Caco-2 (cell line): ENCODE measurements around the gene APOBEC3F. TPM values are rescaled to one million over a fixed set of nuclear protein-coding genes. Genes with fewer than 3 reads are reported as not detected.
A peak's percentile ranks its signal among the peaks of the same experiment; 100 is the strongest.
"Not testable (repeated sequence)": the region's sequence is repeated elsewhere in the genome, so short reads cannot be mapped to it uniquely, and the experiment has no call there.

Experiments
- BruUV-seq: library from RNA; stranded (reverse); fragments of 400-500 nt; replicated peaks from 2 replicates; lab custom pipeline; 2021; lab: Mats Ljungman, UMichigan
- CTCF ChIA-PET: fragments of 300-600 bp; sonication (Branson Sonifier 250); formaldehyde crosslinking; loops from one replicate; lab custom pipeline; 2022; ENCODE audit warnings: antibody characterized with exemption; lab: Charles Lee
- POLR2A ChIA-PET: fragments of 300-600 bp; sonication (Branson Sonifier 250); formaldehyde crosslinking; loops from one replicate; lab custom pipeline; 2022; ENCODE audit warnings: antibody characterized with exemption; lab: Charles Lee
- DNase-seq, 2 experiments: peaks; one replicate each; pipeline versions ENCODE4 v3.0.0 to v3.0.0-alpha.2; 2020 to 2022
- H3K27me3 ChIP-seq: replicated peaks from 2 replicates; pipeline ENCODE4 v1.6.0; 2011; ENCODE audit warnings: low read length; ENCODE audit not compliant: control insufficient read depth, insufficient read depth
- H3K36me3 ChIP-seq: 2 replicates; pipeline ENCODE4 v1.5.1; 2011; ENCODE audit warnings: low read length; ENCODE audit not compliant: control insufficient read depth, insufficient read depth
- H3K4me1 ChIP-seq: fragments of 250-450 bp; sonication (Bioruptor Pico); 2 replicates; pipeline ENCODE4 v1.5.1; 2020; ENCODE audit warnings: mild to moderate bottlenecking
- H3K4me3 ChIP-seq: 2 replicates; pipeline ENCODE4 v1.5.1; 2011; ENCODE audit warnings: low read depth, mild to moderate bottlenecking, control low read depth, low read length
- H3K9me3 ChIP-seq: fragments of 250-450 bp; sonication (Bioruptor Pico); 2 replicates; pipeline ENCODE4 v1.5.1; 2020; ENCODE audit warnings: mild to moderate bottlenecking, moderate library complexity
- H3K27ac Mint-ChIP-seq: one replicate; pipeline ENCODE4 v1.8.0; 2022; ENCODE audit warnings: mixed read lengths; ENCODE audit not compliant: unreplicated experiment
- H3K27me3 Mint-ChIP-seq: one replicate; pipeline ENCODE4 v1.8.0; 2022; ENCODE audit warnings: mixed read lengths; ENCODE audit not compliant: insufficient read depth, unreplicated experiment
- H3K36me3 Mint-ChIP-seq: one replicate; pipeline ENCODE4 v1.8.0; 2022; ENCODE audit warnings: mild to moderate bottlenecking, mixed read lengths; ENCODE audit not compliant: insufficient read depth, unreplicated experiment
- H3K4me1 Mint-ChIP-seq: one replicate; pipeline ENCODE4 v1.8.0; 2022; ENCODE audit warnings: low read depth, mixed read lengths; ENCODE audit not compliant: unreplicated experiment
- H3K4me3 Mint-ChIP-seq: one replicate; pipeline ENCODE4 v1.8.0; 2022; ENCODE audit warnings: mild to moderate bottlenecking, moderate library complexity, mixed read lengths; ENCODE audit not compliant: unreplicated experiment
- H3K9me3 Mint-ChIP-seq: one replicate; pipeline ENCODE4 v1.8.0; 2022; ENCODE audit warnings: mixed read lengths; ENCODE audit not compliant: unreplicated experiment
- CTCF ChIP-seq, 2 experiments: fragments of 200-600 bp in 1 of 2; IDR thresholded peaks; 1 replicate in 1 of 2; 2 replicates in 1 of 2; pipeline versions ENCODE4 v1.5.1 to v1.8.0; 2011 to 2022; ENCODE audit warnings: antibody characterized with exemption in 1 of 2, control low read depth in 1 of 2, inconsistent platforms in 1 of 2, low read depth in 1 of 2, low read length in 1 of 2, mild to moderate bottlenecking in 1 of 2, moderate library complexity in 1 of 2; ENCODE audit not compliant: insufficient read depth in 1 of 2, severe bottlenecking in 1 of 2, unreplicated experiment in 1 of 2
- intact Hi-C: fragments of 100-400 bp; cut with micrococcal nuclease; formaldehyde crosslinking; loops from one replicate; pipeline ENCODE4 v1.10.0; 2022; ENCODE audit not compliant: unreplicated experiment
- total RNA-seq: library from RNA; stranded (reverse); gene quantifications from 2 replicates; pipeline ENCODE4 v1.2.3, GENCODE V29; 2022

Gene APOBEC3F
- total RNA-seq, 1 experiment from 2014 or later = 7.8 TPM

DNA sequence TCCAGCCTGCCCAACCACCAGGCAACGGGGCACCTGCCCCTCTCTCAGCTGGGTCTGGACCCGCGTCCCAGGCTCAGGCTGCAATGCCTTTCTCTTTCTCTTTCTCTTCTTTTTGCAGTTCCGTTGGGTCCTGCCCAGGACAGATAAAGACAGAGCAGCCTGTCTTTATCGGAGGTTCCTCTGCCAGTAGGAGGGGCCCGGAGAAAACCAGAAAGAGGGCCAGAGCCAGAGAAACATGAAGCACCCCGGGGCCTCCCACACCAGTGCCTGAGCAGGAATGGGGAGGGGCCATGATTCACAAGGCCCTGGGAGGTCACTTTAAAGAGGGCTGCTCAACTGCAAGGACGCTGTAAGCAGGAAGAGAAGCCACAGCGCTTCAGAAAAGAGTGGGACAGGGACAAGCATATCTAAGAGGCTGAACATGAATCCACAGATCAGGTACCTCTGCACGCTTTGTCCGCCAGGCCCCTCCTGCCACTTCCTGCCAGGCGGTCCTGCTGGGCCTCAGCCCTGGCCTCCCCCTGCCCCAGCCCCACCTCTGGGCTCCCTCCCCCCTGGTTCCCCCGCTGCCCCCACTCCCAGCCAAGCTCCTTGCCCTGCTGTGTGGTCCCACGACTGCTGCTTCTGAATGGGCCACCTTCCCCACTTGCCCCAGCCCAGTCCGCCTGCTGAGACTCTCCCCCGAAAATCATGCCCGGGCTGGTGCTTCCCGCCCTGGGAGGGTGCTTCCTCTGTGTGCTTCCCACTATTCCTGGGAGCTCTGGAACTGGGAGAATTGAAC is 26.5 kb upstream of the APOBEC3F start, which contains the start of gene APOBEC3C:
Gene APOBEC3C, plus strand, starts transcription at position 316 of the 781 bp plus-strand sequence. Its CDS starts 106 bp downstream, at position 422.
- H3K27me3 ChIP-seq = no peaks in the 10 kb centered on the region
- H3K36me3 ChIP-seq = no peaks in the 10 kb centered on the region
- H3K4me1 Mint-ChIP-seq = peaks cover 30% of the 10 kb centered on the region
- intact Hi-C loops = loop anchor here (1.0 kb wide), 1 partner anchor 104 kb away; no protein-coding TSS in a partner anchor
- DNase-seq = peak; percentile 81 to 87
- no peaks in the 10 kb centered on the region for H3K27me3 Mint-ChIP-seq
- ChIA-PET POLR2A (no interaction called here), CTCF (interaction anchor here (0.9 kb wide), 2 partner anchors 97 to 144 kb away, joined by 3 to 4 read pairs; no protein-coding TSS in a partner anchor)
- BruUV-seq = TSS peak; percentile 38
- peaks cover 5% of the 10 kb centered on the region for H3K36me3 Mint-ChIP-seq
- H3K4me1 ChIP-seq = peaks cover 21% of the 10 kb centered on the region
- H3K9me3 ChIP-seq = no peaks in the 10 kb centered on the region
- H3K9me3 Mint-ChIP-seq = no peaks in the 10 kb centered on the region
- H3K4me3 ChIP-seq = peak within 1 kb of the TSS; percentile 41
- H3K27ac Mint-ChIP-seq = peak within 1 kb of the TSS; percentile 85
- no peak for TF ChIP-seq CTCF (IDR thresholded peaks at IDR 0.05; ENCODE audit: insufficient read depth in 1 of 2, low read depth in 1 of 2, low read length in 1 of 2, severe bottlenecking in 1 of 2, unreplicated experiment in 1 of 2)
- peak within 1 kb of the TSS; percentile 81 for H3K4me3 Mint-ChIP-seq

- H3K4me1 Mint-ChIP-seq = peaks cover 30% of the 10 kb centered on the region
- H3K9me3 ChIP-seq, H3K27me3 Mint-ChIP-seq, BruUV-seq, DNase-seq, POLR2A ChIA-PET, H3K36me3 Mint-ChIP-seq, H3K27me3 ChIP-seq, H3K36me3 ChIP-seq, H3K9me3 Mint-ChIP-seq: not testable (repeated sequence)
- CTCF ChIA-PET = interaction anchor here (0.9 kb wide), 2 partner anchors 96 to 145 kb away, joined by 3 to 4 read pairs; no protein-coding TSS in a partner anchor
- H3K4me3 Mint-ChIP-seq = peak overlapping the region; percentile 81
- Histone ChIP-seq H3K4me1 (peaks cover 21% of the 10 kb centered on the region), H3K4me3 (peak overlapping the region; percentile 41)
- intact Hi-C loops = loop anchor here (1.0 kb wide), 1 partner anchor 104 kb away; no protein-coding TSS in a partner anchor
- peak overlapping the region; percentile 85 for H3K27ac Mint-ChIP-seq
Measured at GRCh38 chr22:39014723-39015121, 25.9 kb upstream of the APOBEC3F start.

- Histone ChIP-seq H3K36me3 (no peaks in the 10 kb centered on the region), H3K27me3 (no peaks in the 10 kb centered on the region), H3K9me3 (no peaks in the 10 kb centered on the region), H3K4me3 (no peak overlapping the region), H3K4me1 (peaks cover 21% of the 10 kb centered on the region)
- Mint-ChIP-seq H3K4me3 (no peak overlapping the region), H3K9me3 (no peaks in the 10 kb centered on the region), H3K36me3 (peaks cover 5% of the 10 kb centered on the region), H3K27ac (no peak overlapping the region), H3K4me1 (peaks cover 26% of the 10 kb centered on the region), H3K27me3 (no peaks in the 10 kb centered on the region)
- no peak for TF ChIP-seq CTCF (IDR thresholded peaks at IDR 0.05; ENCODE audit: insufficient read depth in 1 of 2, low read depth in 1 of 2, low read length in 1 of 2, severe bottlenecking in 1 of 2, unreplicated experiment in 1 of 2)
- ChIA-PET CTCF (no interaction called here), POLR2A (interaction anchor here (0.6 kb wide), 1 partner anchor 16 kb away, joined by 11 read pairs; no protein-coding TSS in a partner anchor)
- DNase-seq = no peak
- intact Hi-C loops = no loop called here
- no TSS peak for BruUV-seq
Measured at GRCh38 chr22:39016592-39016991, 24.1 kb upstream of the APOBEC3F start.
